Adipocyte (in vitro differentiated cells): ENCODE results near the gene CORIN.
"Not testable (repeated sequence)": the region's sequence is repeated elsewhere in the genome, so short reads cannot be mapped to it uniquely, and the experiment has no call there.

ENCODE experiments used
- DNase-seq: peaks from one replicate; pipeline ENCODE4 v3.0.0-alpha.2; 2015; ENCODE audit warnings: low read depth
- H3K27me3 ChIP-seq: replicated peaks from 2 replicates; pipeline ENCODE4 v1.7.0; 2013; ENCODE audit warnings: mild to moderate bottlenecking, low read length, moderate library complexity; ENCODE audit not compliant: control insufficient read depth, insufficient read depth
- H3K36me3 ChIP-seq: 2 replicates; pipeline ENCODE4 v1.7.0; 2013; ENCODE audit warnings: low read length, mild to moderate bottlenecking, moderate library complexity; ENCODE audit not compliant: control insufficient read depth, insufficient read depth, severe bottlenecking
- H3K4me1 ChIP-seq: 2 replicates; pipeline ENCODE4 v1.7.0; 2013; ENCODE audit warnings: mild to moderate bottlenecking, low read length, moderate library complexity; ENCODE audit not compliant: control insufficient read depth, insufficient read depth
- H3K4me3 ChIP-seq: 2 replicates; pipeline ENCODE4 v1.7.0; 2013; ENCODE audit warnings: mild to moderate bottlenecking, low read length, moderate library complexity
- H3K9ac ChIP-seq: 2 replicates; pipeline ENCODE4 v1.7.0; 2013; ENCODE audit warnings: mild to moderate bottlenecking, low read length, moderate library complexity
- H3K9me3 ChIP-seq: 2 replicates; pipeline ENCODE4 v1.7.0; 2013; ENCODE audit warnings: mild to moderate bottlenecking, low read length, moderate library complexity; ENCODE audit not compliant: control insufficient read depth

Gene CORIN

DNA sequence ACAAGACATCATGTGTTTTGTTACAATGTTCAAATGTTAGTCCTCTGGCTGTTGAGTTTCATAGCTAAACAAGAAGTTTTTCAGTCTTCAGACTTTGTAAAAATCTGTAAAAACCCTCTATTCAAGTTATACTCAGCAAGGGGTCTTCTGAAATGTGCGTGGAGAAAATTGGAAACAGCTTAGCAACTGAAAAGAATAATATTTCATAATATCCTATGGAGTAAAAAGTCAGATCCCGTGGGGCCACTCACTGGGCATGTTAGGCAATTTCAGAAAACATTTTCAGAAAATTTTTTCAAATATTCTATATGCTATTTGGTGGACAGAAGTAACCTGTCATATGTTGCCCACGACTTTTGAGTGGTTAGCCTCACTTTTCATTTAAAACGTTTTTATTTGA is 118.3 kb downstream of the CORIN start:
- H3K36me3 ChIP-seq: no peaks in the 10 kb centered on the region
- peaks cover 4% of the 10 kb centered on the region for H3K27me3 ChIP-seq
- no peak overlapping the region for H3K4me3 ChIP-seq
- DNase-seq: peak; percentile 21
- no peak overlapping the region for H3K9ac ChIP-seq
- H3K4me1 ChIP-seq: peaks cover 32% of the 10 kb centered on the region
- H3K9me3 ChIP-seq: no peaks in the 10 kb centered on the region

DNA sequence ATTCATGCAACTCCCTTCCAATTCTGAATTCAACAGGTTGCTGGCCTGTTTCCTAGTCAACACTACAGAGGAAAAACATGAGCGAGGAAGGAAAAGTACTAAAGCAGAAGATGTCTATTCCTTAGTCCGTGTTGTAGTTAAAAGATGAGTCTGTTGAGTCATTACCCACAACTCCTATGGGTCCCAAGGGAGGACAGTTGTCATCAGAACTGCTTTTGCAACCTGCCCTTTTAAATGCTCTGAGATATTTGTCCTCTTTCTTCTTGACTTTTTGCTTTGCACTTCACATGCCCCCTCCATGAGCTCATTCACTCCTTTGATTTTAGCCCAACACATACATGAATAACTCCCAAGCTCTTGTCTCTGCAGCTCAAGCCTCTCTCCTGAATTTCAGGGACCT is 119.2 kb downstream of the CORIN start:
- no peak for DNase-seq
- H3K9me3 ChIP-seq: no peaks in the 10 kb centered on the region
- peaks cover 32% of the 10 kb centered on the region for H3K4me1 ChIP-seq
- H3K27me3 ChIP-seq: peaks cover 4% of the 10 kb centered on the region
- no peak overlapping the region for H3K4me3 ChIP-seq
- no peak overlapping the region for H3K9ac ChIP-seq
- H3K36me3 ChIP-seq: no peaks in the 10 kb centered on the region

GRCh38 chr4:47717188-47717587 is 120.7 kb downstream of the CORIN start:
- H3K4me1 ChIP-seq: peaks cover 43% of the 10 kb centered on the region
- H3K4me3 ChIP-seq: no peak overlapping the region
- peaks cover 1% of the 10 kb centered on the region for H3K27me3 ChIP-seq
- no peaks in the 10 kb centered on the region for H3K36me3 ChIP-seq
- no peak overlapping the region for H3K9ac ChIP-seq
- H3K9me3 ChIP-seq: no peaks in the 10 kb centered on the region
- no peak for DNase-seq

DNA sequence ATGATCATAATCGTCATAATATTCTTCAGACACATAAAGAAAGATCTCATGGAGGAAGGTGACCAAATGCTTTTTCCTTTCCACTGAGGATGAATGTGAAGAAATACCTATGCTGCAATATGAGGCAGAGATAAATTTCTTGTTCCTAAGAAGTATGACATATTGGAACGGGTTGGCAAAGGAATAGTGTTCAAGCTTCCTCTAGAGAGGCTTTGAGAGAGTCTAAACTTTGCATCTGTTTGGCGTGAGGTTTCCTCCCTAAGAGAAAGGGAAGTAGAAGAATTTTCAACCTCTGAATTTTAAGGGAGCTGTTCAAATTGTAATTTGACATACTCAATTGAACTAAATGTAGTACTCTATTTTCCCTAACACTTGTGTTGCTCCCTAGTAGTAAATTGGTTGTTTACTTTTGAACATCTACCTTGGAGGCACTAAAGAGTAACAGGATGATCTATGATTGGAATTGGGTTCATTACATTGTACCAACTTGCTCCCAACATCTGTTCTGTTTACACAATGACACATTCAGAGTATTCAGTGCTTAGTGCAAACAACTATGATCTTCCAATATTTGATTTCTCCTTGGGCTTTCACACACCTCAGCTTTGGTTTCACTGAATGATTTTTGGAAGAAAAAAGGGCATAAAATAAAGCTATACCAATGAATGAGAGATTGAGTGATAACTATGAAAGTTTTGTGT is 122.0 kb downstream of the CORIN start:
- Histone ChIP-seq H3K36me3 (no peaks in the 10 kb centered on the region), H3K9me3 (no peaks in the 10 kb centered on the region), H3K27me3 (no peaks in the 10 kb centered on the region), H3K4me1 (peaks cover 43% of the 10 kb centered on the region), H3K9ac (no peak overlapping the region), H3K4me3 (no peak overlapping the region)
- DNase-seq: no peak

- H3K9ac ChIP-seq: no peak overlapping the region
- H3K36me3 ChIP-seq: no peaks in the 10 kb centered on the region
- DNase-seq: no peak
- H3K4me1 ChIP-seq: peaks cover 35% of the 10 kb centered on the region
- peaks cover 5% of the 10 kb centered on the region for H3K27me3 ChIP-seq
- H3K9me3 ChIP-seq: no peaks in the 10 kb centered on the region
- no peak overlapping the region for H3K4me3 ChIP-seq
Measured at GRCh38 chr4:47714269-47714668, 123.6 kb downstream of the CORIN start.

- Histone ChIP-seq H3K36me3 (no peaks in the 10 kb centered on the region), H3K9me3 (no peaks in the 10 kb centered on the region), H3K9ac (no peak overlapping the region), H3K4me1 (peaks cover 25% of the 10 kb centered on the region), H3K4me3 (no peak overlapping the region), H3K27me3 (peaks cover 5% of the 10 kb centered on the region)
- DNase-seq: no peak
Measured at GRCh38 chr4:47713129-47713834, 124.6 kb downstream of the CORIN start.

DNA sequence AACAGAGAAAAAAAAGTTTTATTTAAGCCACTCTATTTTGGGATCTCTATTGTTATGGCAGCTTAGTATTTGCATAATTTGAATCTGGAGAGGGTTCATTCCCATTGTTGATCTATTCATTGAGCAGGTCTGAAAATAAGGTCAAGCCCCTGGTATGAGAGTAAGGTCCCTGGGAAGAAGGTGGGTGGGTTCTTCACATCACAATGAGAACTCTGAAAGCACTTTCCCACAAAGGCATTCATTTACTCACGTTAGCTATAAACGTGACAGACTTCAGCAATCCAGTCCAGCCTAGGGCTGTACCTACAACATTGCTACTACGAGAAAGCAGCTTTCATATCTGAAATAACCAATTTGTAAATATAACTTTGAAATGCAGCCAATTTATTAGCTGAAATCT is 126.2 kb downstream of the CORIN start:
- Histone ChIP-seq H3K27me3 (peaks cover 5% of the 10 kb centered on the region), H3K9me3 (no peaks in the 10 kb centered on the region), H3K9ac (no peak overlapping the region), H3K36me3 (no peaks in the 10 kb centered on the region), H3K4me1 (peaks cover 20% of the 10 kb centered on the region), H3K4me3 (no peak overlapping the region)
- no peak for DNase-seq

DNA sequence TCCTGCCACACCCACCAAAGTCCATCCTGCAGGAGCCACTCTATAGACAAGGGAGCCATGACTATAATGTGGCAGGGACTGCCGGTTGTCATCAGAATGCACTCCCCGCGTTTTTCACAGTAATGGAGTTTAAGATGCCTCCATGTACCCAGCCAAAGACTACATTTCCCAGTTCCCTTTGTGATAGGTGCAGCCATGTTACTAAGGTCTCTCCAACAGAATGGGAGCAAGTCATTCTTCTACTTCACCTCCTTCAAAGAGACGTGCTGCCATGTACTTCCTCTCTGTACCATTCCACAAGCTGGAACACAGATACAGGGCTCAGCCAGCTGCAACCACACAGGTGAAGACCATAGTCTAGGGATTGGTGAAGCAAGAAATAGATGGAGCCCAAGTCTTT is 126.7 kb downstream of the CORIN start:
- no peaks in the 10 kb centered on the region for H3K36me3 ChIP-seq
- H3K27me3 ChIP-seq: peaks cover 5% of the 10 kb centered on the region
- peaks cover 18% of the 10 kb centered on the region for H3K4me1 ChIP-seq
- no peaks in the 10 kb centered on the region for H3K9me3 ChIP-seq
- H3K9ac ChIP-seq: no peak overlapping the region
- H3K4me3 ChIP-seq: no peak overlapping the region
- no peak for DNase-seq

DNA sequence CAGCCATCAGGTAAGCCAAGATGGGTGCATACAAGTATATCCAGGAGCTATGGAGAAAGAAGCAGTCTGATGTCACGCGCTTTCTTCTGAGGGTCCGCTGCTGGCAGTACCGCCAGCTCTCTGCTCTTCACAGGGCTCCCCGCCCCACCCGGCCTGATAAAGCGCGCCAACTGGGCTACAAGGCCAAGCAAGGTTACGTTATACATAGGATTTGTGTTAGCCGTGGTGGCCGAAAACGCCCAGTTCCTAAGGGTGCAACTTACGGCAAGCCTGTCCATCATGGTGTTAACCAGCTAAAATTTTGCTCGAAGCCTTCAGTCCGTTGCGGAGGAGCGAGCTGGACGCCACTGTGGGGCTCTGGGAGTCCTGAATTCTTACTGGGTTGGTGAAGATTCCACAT is 131.5 kb downstream of the CORIN start:
- H3K27me3 ChIP-seq: peaks cover 12% of the 10 kb centered on the region
- H3K9ac ChIP-seq, DNase-seq, H3K36me3 ChIP-seq, H3K9me3 ChIP-seq, H3K4me3 ChIP-seq, H3K4me1 ChIP-seq: not testable (repeated sequence)

DNA sequence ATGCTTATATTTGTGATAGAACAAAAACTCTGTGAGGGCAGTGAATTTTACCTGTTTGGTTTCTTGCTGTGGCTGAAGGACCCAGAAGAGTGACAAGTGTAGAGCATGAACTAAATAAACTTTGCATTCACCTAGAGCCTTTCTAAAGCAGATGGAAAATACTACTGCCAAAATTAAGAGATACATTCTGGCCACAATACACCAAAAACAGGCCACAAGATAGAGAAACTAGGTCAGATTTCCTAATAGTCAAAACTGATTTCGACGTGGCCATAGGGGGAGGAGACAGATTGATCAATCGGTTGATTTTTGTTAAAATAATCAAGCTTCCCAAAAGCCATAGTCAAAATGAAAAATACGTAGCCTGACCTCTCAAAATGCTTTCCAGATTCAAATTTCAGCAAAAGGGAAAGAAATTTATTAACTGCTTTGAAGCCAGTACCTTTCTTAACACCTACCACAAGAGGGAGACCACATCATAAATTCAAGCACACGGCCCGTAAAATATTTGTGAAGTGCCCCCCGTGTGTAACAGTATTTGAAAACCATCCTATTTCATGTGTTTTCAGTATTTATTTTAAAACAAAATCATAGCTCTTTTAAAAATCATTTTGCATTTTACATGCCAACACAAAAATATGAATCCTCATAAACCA is 132.4 kb downstream of the CORIN start:
- H3K9me3 ChIP-seq: no peaks in the 10 kb centered on the region
- peak; percentile 35 for DNase-seq
- H3K4me1 ChIP-seq: peaks cover 10% of the 10 kb centered on the region

DNA sequence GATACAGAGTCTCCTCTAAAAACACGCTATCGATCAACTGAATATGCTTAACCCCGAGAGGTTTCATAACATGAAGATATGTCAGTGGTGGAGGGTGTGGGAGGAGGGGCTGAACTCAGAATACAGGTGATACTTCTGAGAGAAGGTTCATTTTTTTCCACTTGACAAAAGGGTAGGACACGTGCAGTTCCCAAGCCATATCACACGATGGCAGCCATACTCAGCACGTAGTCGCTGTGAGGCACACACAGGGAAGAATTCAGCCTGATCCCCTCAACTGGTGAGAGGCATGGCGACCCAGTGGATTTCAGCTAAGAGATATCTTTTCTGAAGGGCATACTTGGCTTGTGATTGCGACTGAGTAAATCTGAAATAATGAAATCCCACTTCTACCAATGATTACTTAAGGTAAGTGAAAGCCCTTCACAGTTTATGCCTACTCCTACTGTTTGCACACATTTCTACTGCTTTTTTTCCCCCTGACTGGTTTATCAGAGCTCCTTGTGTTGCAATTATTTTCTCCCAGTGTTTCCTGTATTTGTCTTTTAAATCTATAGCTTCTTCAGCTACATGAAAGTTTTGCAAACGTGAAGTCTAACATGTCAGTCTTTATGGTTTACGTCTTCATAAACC is 133.1 kb downstream of the CORIN start:
- DNase-seq: peak; percentile 54
- H3K27me3 ChIP-seq: peaks cover 12% of the 10 kb centered on the region
- H3K4me3 ChIP-seq: no peak overlapping the region
- H3K9ac ChIP-seq: no peak overlapping the region
- peaks cover 10% of the 10 kb centered on the region for H3K4me1 ChIP-seq
- no peaks in the 10 kb centered on the region for H3K36me3 ChIP-seq
- H3K9me3 ChIP-seq: no peaks in the 10 kb centered on the region

More for the DNA sequence above, 132.4 kb downstream of the CORIN start:
- Histone ChIP-seq H3K27me3 (peaks cover 9% of the 10 kb centered on the region), H3K9ac (no peak overlapping the region), H3K4me3 (no peak overlapping the region), H3K36me3 (no peaks in the 10 kb centered on the region)
